DOHH2 (cell line): ENCODE results near the gene NDUFB4.
"Not testable (repeated sequence)": the region's sequence is repeated elsewhere in the genome, so short reads cannot be mapped to it uniquely, and the experiment has no call there.

ENCODE experiments used
- H3F3A ChIP-seq: fragments of 200-600 bp; sonication (generic), shearing (Covaris generic); 2 replicates; pipeline ENCODE4 v1.6.0; 2016; ENCODE audit warnings: antibody characterized with exemption, mild to moderate bottlenecking; ENCODE audit not compliant: control insufficient read depth, insufficient read depth
- H3K27ac ChIP-seq: fragments of 200-600 bp; sonication (generic); 2 replicates; pipeline ENCODE4 v1.5.1; 2014; ENCODE audit warnings: low read depth, mild to moderate bottlenecking, low read length, moderate library complexity
- H3K27me3 ChIP-seq: fragments of 200-600 bp; sonication (generic); 2 replicates; pipeline ENCODE4 v1.6.1; 2014; ENCODE audit warnings: mild to moderate bottlenecking, low read length, mixed read lengths; ENCODE audit not compliant: control insufficient read depth
- H3K36me3 ChIP-seq: fragments of 200-600 bp; sonication (generic); 2 replicates; pipeline ENCODE4 v1.6.1; 2014; ENCODE audit warnings: mild to moderate bottlenecking, low read length, moderate library complexity, mixed read lengths; ENCODE audit not compliant: control insufficient read depth
- H3K4me1 ChIP-seq: fragments of 200-600 bp; sonication (generic); 2 replicates; pipeline ENCODE4 v1.6.1; 2014; ENCODE audit warnings: mild to moderate bottlenecking, low read length, mixed read lengths; ENCODE audit not compliant: control insufficient read depth
- H3K4me2 ChIP-seq: fragments of 200-600 bp; sonication (generic); 2 replicates; pipeline ENCODE4 v1.6.0; 2014; ENCODE audit warnings: mild to moderate bottlenecking, low read length, moderate library complexity
- H3K4me3 ChIP-seq: fragments of 200-600 bp; sonication (generic); 2 replicates; pipeline ENCODE4 v1.5.1; 2014; ENCODE audit warnings: mild to moderate bottlenecking, low read length, mixed read lengths
- H3K79me2 ChIP-seq: fragments of 200-600 bp; sonication (generic); 2 replicates; pipeline ENCODE4 v1.6.1; 2014; ENCODE audit warnings: mild to moderate bottlenecking, low read length, mixed read lengths; ENCODE audit not compliant: control insufficient read depth
- H3K9me2 ChIP-seq: fragments of 200-600 bp; sonication (generic); replicated peaks from 2 replicates; pipeline ENCODE4 v1.6.1; 2014; ENCODE audit warnings: mild to moderate bottlenecking, low read length, mixed read lengths; ENCODE audit not compliant: control insufficient read depth
- H3K9me3 ChIP-seq: fragments of 200-600 bp; sonication (generic); 2 replicates; pipeline ENCODE4 v1.6.1; 2014; ENCODE audit warnings: antibody characterized with exemption, low read length, mixed read lengths; ENCODE audit not compliant: control insufficient read depth, insufficient read depth
- H4K20me1 ChIP-seq: fragments of 200-600 bp; sonication (generic); 2 replicates; pipeline ENCODE4 v1.6.0; 2014; ENCODE audit warnings: low read depth, mild to moderate bottlenecking, antibody characterized with exemption, low read length, moderate library complexity; ENCODE audit not compliant: control insufficient read depth, insufficient read depth
- EZH2phosphoT487 ChIP-seq: fragments of 200-600 bp; sonication (generic); IDR thresholded peaks from 2 replicates; pipeline ENCODE4 v1.6.1; 2017; ENCODE audit warnings: borderline replicate concordance, mild to moderate bottlenecking, antibody characterized with exemption, low read length, moderate library complexity, mixed read lengths
- TF ChIP-seq, protein P1 (sequence below): fragments of 200-600 bp; sonication (generic); IDR thresholded peaks from one replicate; pipeline ENCODE4 v1.5.1; 2014; ENCODE audit warnings: antibody characterized with exemption, mild to moderate bottlenecking, low read depth, low read length; ENCODE audit not compliant: poor library complexity, severe bottlenecking

The NDUFB4 gene

DNA sequence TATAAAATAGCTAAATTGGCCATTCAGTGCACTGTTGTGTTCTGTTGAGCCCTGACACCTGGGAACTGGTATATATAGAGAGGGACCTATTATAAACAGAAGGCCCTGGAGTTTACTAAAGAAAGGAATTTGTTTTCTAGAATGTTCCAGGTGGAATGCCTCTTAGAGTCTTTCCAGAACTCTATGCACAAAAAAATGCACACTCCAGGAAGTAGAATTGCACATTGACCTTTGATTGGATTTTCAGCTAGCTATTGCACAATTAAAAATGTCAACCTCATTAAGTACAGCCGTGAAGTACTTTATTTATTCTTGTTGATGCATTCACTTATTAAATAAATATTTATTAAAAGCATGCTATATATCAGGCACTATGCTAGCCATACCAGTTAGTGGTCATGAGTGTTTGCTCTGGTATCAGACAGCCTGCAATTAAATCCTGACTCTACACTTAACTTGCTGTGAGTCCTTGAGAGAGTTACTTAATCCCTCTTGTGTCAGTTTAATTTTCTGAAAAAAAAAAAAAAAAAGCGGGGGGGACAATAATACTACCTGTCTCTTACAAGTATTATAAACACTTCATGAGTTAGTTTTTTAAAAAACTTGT is 40.8 kb downstream of the NDUFB4 start:
- H3K27ac ChIP-seq = no peak overlapping the region
- no peaks in the 10 kb centered on the region for H3K4me1 ChIP-seq
- H3K27me3 ChIP-seq = no peaks in the 10 kb centered on the region; the same call in 1 of the 2 replicates
- H4K20me1 ChIP-seq = no peaks in the 10 kb centered on the region
- no peaks in the 10 kb centered on the region for H3F3A ChIP-seq
- no peaks in the 10 kb centered on the region for H3K9me3 ChIP-seq
- H3K4me2 ChIP-seq = no peak overlapping the region
- no peaks in the 10 kb centered on the region for H3K36me3 ChIP-seq
- H3K4me3 ChIP-seq = no peak overlapping the region
- H3K79me2 ChIP-seq = no peaks in the 10 kb centered on the region
- no peaks in the 10 kb centered on the region for H3K9me2 ChIP-seq
- TF ChIP-seq, protein P1, sequence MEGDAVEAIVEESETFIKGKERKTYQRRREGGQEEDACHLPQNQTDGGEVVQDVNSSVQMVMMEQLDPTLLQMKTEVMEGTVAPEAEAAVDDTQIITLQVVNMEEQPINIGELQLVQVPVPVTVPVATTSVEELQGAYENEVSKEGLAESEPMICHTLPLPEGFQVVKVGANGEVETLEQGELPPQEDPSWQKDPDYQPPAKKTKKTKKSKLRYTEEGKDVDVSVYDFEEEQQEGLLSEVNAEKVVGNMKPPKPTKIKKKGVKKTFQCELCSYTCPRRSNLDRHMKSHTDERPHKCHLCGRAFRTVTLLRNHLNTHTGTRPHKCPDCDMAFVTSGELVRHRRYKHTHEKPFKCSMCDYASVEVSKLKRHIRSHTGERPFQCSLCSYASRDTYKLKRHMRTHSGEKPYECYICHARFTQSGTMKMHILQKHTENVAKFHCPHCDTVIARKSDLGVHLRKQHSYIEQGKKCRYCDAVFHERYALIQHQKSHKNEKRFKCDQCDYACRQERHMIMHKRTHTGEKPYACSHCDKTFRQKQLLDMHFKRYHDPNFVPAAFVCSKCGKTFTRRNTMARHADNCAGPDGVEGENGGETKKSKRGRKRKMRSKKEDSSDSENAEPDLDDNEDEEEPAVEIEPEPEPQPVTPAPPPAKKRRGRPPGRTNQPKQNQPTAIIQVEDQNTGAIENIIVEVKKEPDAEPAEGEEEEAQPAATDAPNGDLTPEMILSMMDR = no peak

DNA sequence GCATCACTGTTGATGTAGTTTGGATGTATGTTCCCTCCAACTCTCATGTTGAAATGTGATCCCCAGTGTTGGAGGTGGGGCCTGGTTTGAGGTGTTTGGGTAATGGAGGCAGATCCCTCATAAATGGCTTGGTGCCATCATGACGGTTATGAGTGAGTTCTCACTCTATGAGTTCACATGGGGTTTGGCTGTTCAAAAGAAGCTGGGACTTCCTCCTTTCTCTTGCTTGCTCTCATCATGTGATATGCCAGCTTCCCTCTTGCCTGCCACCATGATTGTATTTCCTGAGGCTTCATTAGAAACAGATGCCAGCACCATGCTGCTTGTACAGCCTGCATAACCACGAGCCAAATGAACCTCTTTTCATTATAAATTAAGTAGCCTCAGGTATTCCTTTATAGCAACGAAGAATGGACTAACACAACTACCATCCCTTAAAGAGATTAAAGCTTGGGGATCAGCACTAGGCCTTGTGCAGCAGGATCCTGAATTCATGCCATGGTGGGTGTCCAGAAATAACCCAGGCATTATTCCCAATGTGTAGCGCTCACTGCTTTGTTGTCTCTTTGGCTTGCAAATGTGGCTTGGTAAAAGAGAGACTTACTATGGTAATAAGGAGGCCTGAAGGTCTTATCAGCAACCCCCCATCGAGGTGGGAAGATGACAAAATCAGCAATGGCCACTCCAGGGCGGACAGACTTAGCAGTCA is 41.9 kb downstream of the NDUFB4 start:
- TF ChIP-seq, protein P1 = no peak
- TF ChIP-seq EZH2phosphoT487 = no peak
- no peaks in the 10 kb centered on the region for H3K9me2 ChIP-seq
- H3K4me3 ChIP-seq = no peak overlapping the region
- H3K27ac ChIP-seq = no peak overlapping the region
- H4K20me1 ChIP-seq = no peaks in the 10 kb centered on the region
- H3K4me1 ChIP-seq = no peaks in the 10 kb centered on the region
- no peaks in the 10 kb centered on the region for H3K79me2 ChIP-seq
- H3K27me3 ChIP-seq = no peaks in the 10 kb centered on the region; the same call in 1 of the 2 replicates
- H3K9me3 ChIP-seq = no peaks in the 10 kb centered on the region
- H3K4me2 ChIP-seq = no peak overlapping the region
- H3K36me3 ChIP-seq = no peaks in the 10 kb centered on the region
- no peaks in the 10 kb centered on the region for H3F3A ChIP-seq

DNA sequence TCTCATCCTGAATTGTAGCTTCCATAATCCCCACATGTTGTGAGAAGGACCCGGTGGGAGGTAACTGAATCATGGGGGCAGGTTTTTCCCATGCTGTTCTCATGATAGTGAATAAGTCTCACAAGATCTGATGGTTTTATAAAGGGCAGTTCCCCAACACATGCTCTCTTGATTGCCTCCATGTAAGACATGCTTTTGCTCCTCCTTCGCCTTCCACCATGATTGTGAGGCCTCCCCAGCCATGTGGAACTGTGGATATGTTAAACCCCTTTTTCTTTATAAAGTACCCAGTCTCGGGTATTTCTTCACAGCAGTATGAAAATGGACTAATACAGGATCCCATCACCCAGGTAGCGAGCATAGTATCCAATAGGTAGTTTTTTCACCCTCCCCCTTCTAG is 42.7 kb downstream of the NDUFB4 start:
- H3K4me2 ChIP-seq, H3F3A ChIP-seq, H3K27ac ChIP-seq, H3K9me3 ChIP-seq, H3K9me2 ChIP-seq, H3K36me3 ChIP-seq, H3K79me2 ChIP-seq, H3K4me1 ChIP-seq, H3K27me3 ChIP-seq, H4K20me1 ChIP-seq, H3K4me3 ChIP-seq: not testable (repeated sequence)

DNA sequence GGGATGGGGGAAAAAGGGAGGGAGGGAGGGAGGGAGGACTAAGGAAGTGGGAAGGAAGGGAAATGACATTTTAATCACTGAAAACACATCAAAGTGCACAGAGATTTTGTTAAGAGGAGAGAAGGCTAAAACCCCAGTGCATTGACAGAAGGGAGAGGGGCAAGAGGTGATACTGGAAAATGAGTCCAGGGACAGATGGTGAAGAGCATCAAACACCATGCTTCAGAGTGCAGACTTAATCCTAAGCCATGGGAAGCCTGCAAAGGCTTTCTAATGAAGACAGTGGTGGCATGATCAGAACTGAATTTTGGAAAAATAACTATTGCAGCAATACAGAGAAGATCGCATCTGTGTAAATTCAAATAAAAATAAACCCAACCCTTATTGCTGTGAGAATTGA is 44.1 kb downstream of the NDUFB4 start:
- Histone ChIP-seq H3F3A (no peaks in the 10 kb centered on the region), H3K4me2 (no peak overlapping the region), H4K20me1 (no peaks in the 10 kb centered on the region), H3K9me2 (no peaks in the 10 kb centered on the region), H3K36me3 (no peaks in the 10 kb centered on the region), H3K27me3 (no peaks in the 10 kb centered on the region; the same call in 1 of the 2 replicates), H3K4me3 (no peak overlapping the region), H3K9me3 (no peaks in the 10 kb centered on the region), H3K79me2 (no peaks in the 10 kb centered on the region), H3K27ac (no peak overlapping the region), H3K4me1 (no peaks in the 10 kb centered on the region)
- TF ChIP-seq, protein P1 = no peak
- no peak for TF ChIP-seq EZH2phosphoT487
